ENCODE results near the gene SNX12.

SNX12 gene

GRCh38 chrX:71068044-71068918 lies at the start of gene SNX12:
SNX12 (minus strand) TSS chrX:71068334; CDS start chrX:71068306, 28 bp downstream.
- DNase-seq = peak; percentile 91

DNA sequence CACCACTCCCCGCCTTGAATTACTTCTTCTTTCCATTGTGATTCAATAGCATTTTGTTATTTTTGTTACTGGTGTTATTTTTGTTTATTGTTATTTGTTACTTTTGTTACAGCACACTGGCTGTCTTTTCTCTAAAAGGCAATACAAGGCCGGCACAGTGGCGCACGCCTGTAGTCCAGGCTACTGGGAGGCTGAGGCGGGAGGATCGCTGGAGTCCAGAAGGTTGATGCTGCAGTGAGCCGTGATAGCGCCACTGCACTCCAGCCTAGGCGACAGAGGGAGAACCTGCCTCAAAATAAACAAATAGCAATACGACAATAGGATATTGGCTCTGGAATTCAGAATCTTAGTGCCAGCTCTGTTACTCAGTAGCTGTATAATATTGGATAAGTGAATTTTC lies 49.2 kb upstream of the SNX12 start:
- DNase-seq = no peak

- DNase-seq = no peak
Measured at GRCh38 chrX:71111921-71112431, 43.8 kb upstream of the SNX12 start.

DNA sequence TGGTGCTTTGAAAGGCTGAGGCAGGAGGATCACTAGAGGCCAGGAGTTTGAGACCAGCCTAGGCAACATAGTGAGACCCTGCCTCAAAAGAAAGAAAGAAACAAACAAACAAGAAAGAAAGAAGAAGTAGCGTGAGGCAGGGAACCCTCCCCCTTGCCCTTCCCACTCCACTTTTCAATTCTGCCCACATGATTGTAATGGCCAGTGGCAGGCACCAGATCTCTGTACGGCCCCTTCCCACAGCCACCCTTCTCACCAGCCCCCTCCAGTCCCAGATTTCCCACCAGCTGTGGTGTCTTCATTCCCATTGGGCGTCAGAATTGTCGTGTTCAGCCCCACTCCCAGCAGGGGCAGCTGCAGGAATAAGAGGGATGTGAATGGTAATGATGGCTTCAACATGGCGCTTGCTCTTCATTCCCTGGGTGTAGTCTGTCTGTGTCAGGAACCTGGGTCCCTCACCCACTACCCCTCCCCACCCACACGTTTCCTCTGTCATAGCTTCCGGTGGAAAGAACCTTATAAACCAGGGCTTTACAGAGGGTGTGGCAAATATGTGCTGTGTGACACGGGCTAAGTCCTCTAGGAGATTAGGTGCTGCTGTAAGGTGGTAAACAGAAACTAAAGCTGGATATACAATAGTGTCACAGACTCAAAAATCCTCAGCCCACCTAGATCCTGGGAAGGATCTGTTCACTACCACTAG lies 43.2 kb upstream of the SNX12 start, which contains the start of gene IL2RG:
Gene IL2RG, minus strand, starts transcription at position 437 of the 703 bp plus-strand sequence. Its CDS starts 38 bp downstream, at position 399.
- DNase-seq = peak; percentile 81

GRCh38 chrX:71109051-71109450 lies 40.9 kb upstream of the SNX12 start:
- DNase-seq = no peak

GRCh38 chrX:71107762-71108360 lies 39.7 kb upstream of the SNX12 start:
- peak; percentile 31 for DNase-seq

DNA sequence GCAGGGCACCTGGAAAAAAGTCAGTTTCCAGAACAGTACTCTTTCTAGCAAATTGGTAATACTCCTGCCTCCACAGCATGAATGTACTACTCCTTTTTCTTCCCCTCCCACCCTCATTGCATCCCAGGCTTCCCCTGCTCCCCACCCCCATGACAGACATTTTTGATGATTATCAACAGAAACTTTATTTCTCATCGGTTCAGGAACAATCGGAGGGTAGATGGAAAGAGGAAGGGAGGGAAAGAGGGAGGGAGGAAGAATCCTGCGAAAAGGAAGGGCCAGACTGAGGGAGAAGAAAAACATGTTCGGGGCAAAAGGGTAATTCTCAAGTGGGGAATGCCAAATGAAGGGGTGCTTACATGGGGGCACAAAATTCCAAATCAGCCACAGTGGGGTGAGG lies 39.1 kb upstream of the SNX12 start:
- no peak for DNase-seq

- DNase-seq = peak; percentile 27
Measured at GRCh38 chrX:71106427-71106826, 38.3 kb upstream of the SNX12 start, which contains the start of gene CXorf65. CXorf65 (minus strand) TSS chrX:71106740; CDS start chrX:71106556, 184 bp downstream.

DNA sequence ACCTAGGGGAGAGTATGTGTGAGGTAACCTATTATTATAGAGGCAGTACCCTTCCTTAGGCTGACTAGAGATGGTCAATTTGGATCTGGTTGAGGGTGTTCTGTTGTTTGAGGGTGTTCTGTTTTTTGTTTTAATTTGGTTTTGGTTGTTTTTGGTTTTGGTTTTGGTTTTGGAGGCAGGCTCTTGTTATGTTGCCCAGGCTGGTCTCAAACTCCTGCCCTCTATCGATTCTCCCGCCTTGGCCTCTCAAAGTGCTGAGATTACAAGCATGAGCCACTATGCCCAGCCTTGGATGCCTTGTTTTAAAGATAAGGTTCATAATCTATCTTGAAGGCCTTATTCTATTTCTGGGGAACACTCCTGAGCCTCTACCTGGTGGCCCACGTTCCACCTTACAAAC lies 37.5 kb upstream of the SNX12 start:
- no peak for DNase-seq

GRCh38 chrX:71103110-71103983 lies 35.2 kb upstream of the SNX12 start:
- DNase-seq = peak; percentile 45

DNA sequence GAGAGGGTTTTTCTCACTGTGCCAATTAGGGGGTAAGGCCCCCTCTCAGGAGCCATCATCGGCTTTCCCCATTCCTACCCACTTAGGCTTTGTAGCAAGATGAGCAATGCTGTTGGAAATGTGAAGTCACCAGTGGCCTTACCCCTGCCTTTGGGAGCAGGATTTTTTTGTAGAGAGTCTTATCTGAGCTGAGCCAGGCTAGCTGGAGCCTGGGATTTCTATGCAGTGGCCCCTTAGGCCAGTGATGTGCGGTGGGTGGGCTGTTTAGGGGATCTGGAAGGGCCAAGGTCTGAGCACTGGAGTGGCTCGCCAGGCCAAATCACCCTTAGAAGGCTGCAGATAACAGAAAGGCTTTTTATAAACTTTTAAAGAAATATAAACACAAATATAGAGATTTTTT lies 34.2 kb upstream of the SNX12 start:
- DNase-seq = no peak

DNA sequence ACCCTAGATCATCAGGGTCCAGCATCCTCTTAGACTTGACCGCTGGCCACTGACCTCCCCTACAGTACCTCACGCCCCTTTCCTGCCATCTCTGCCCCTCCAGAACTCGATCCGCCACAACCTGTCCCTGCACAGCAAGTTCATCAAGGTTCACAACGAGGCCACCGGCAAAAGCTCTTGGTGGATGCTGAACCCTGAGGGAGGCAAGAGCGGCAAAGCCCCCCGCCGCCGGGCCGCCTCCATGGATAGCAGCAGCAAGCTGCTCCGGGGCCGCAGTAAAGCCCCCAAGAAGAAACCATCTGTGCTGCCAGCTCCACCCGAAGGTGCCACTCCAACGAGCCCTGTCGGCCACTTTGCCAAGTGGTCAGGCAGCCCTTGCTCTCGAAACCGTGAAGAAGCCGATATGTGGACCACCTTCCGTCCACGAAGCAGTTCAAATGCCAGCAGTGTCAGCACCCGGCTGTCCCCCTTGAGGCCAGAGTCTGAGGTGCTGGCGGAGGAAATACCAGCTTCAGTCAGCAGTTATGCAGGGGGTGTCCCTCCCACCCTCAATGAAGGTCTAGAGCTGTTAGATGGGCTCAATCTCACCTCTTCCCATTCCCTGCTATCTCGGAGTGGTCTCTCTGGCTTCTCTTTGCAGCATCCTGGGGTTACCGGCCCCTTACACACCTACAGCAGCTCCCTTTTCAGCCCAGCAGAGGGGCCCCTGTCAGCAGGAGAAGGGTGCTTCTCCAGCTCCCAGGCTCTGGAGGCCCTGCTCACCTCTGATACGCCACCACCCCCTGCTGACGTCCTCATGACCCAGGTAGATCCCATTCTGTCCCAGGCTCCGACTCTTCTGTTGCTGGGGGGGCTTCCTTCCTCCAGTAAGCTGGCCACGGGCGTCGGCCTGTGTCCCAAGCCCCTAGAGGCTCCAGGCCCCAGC lies 32.7 kb upstream of the SNX12 start:
- no peak for DNase-seq

DNA sequence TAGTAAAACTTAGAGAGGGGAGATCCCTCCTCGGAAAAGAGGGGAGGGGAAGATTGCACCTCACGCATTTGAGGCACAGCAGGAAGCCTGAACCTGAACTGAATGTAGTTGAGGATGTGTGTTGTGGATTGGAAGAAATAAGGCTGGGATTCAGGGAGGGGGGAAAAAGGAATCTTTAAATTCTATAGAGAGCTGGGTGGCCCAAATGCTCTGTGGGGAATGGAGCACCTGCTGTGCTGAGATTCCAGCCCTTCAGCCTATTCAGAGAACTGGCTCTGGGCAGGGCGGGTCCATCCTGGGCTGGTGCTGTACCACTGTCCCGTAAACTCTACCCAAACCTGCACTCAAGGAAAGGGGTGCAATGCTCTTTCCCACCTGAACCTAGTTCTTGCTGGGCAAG lies 31.6 kb upstream of the SNX12 start:
- DNase-seq = no peak

DNA sequence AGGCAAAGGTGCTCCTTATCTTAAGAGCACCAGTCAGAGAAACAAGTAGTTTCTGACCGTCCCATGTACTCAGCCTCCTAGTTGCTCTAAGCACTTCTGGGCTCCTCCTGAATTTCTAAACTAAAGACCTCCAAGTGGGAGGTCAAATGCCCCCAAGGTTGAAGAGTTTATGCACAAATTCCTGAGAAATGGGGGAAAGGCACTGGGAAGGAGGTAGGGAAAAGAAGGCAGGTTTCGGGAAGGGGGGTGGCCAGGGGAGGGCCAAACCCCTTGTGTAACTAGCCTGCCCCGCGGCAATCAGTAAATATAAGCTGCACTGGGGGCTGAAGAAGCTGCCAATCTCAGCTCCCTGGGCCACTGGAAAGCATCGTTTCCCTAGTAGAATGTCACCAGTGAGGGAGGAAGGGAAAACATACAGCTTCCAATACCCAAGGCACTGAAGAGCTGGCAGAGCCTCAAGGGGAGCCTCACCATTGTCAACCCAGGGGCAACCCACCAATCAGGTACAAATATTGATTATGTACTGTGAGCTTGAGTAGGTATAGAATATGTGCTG lies 30.9 kb upstream of the SNX12 start:
- DNase-seq = no peak

GRCh38 chrX:71098302-71098701 lies 30.2 kb upstream of the SNX12 start:
- peak; percentile 67 for DNase-seq

DNA sequence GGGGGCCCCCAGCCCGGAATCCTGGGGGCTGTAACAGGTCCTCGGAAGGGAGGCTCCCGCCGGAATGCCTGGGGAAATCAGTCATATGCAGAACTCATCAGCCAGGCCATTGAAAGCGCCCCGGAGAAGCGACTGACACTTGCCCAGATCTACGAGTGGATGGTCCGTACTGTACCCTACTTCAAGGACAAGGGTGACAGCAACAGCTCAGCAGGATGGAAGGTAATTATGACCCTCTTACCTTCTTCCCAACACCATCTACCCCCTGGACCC lies 28.6 kb upstream of the SNX12 start:
- DNase-seq = no peak

DNA sequence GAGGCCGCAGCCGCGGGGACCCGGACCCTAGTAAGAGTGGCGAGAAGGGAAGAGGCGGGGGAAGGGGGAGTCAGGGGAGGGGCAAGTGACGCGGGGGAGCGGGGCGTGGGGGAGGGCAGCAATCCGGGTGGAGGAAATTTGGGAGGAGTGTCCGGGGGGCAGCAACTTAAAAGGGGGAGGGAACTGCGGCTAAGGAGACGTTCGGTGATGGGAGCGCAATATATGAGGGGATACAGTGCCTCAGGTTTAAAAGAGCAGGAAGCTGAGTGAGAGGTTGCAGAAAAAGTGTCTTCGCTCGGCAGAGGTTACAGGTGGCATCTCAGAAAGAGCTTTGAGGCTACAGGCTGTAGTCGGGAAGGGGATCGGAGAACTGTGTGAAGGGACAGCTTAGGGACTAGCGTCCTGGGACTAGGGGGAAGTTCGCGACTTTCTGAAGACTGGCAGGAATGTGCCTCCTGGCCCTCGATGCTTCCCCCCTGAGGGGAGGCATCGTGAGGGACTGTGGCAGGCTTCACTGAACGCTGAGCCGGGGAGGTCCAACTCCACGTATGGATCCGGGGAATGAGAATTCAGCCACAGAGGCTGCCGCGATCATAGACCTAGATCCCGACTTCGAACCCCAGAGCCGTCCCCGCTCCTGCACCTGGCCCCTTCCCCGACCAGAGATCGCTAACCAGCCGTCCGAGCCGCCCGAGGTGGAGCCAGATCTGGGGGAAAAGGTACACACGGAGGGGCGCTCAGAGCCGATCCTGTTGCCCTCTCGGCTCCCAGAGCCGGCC lies 28.0 kb upstream of the SNX12 start:
- DNase-seq = no peak

- DNase-seq = peak; percentile 86
Measured at GRCh38 chrX:71095555-71095980, 27.4 kb upstream of the SNX12 start, which contains the start of gene FOXO4. FOXO4 (plus strand) TSS chrX:71095851; CDS start chrX:71096529, 678 bp downstream.

- no peak for DNase-seq
Measured at GRCh38 chrX:71095033-71095432, 26.9 kb upstream of the SNX12 start.

- DNase-seq = no peak
Measured at GRCh38 chrX:71091263-71091662, 23.1 kb upstream of the SNX12 start.
